Measurements from ENCODE around the gene TPPP. TPM values are rescaled to one million over a fixed set of nuclear protein-coding genes. Genes with fewer than 3 reads are reported as not detected.

Gene TPPP
- total RNA-seq, 1 donor from 2014 or later: 2.2 TPM

GRCh38 chr5:673161-673830, 19.9 kb downstream of the TPPP start:
- TF ChIP-seq CTCF (IDR thresholded peaks at IDR 0.05; ENCODE audit: insufficient read depth, low read depth, low read length): no peak
- no peak for TF ChIP-seq EZH2 (IDR thresholded peaks at IDR 0.05; ENCODE audit: insufficient read depth, low read length)
- Histone ChIP-seq H3K27ac (ENCODE audit: low read depth, low read length) (no peak overlapping the region), H3K9ac (ENCODE audit: low read length) (peak overlapping the region; percentile 73), H3K36me3 (ENCODE audit: insufficient read depth, low read length) (no peaks in the 10 kb centered on the region), H3K79me2 (ENCODE audit: insufficient read depth, low read length) (no peaks in the 10 kb centered on the region), H3K4me3 (ENCODE audit: insufficient read depth, low read depth, low read length) (no peak overlapping the region), H3K9me3 (ENCODE audit: insufficient read depth, low read depth, low read length) (no peaks in the 10 kb centered on the region), H3K4me1 (ENCODE audit: insufficient read depth, low read length) (peaks cover 21% of the 10 kb centered on the region), H2AFZ (ENCODE audit: low read depth, low read length) (no peak overlapping the region), H3K27me3 (ENCODE audit: insufficient read depth, low read length) (peaks cover 16% of the 10 kb centered on the region), H3K4me2 (ENCODE audit: low read length) (peak overlapping the region; percentile 38), H4K20me1 (ENCODE audit: insufficient read depth, low read length) (no peaks in the 10 kb centered on the region)
- H3K36me3 Mint-ChIP-seq (ENCODE audit: low read depth, unreplicated experiment): no peaks in the 10 kb centered on the region
- peaks cover 2% of the 10 kb centered on the region for H3K4me1 Mint-ChIP-seq (ENCODE audit: low read depth, unreplicated experiment)
- no peak overlapping the region for H3K4me3 Mint-ChIP-seq (ENCODE audit: unreplicated experiment)
- no peaks in the 10 kb centered on the region for H3K9me3 Mint-ChIP-seq (ENCODE audit: unreplicated experiment)
- H3K27me3 Mint-ChIP-seq (ENCODE audit: low read depth, unreplicated experiment): peaks cover 12% of the 10 kb centered on the region
- H3K27ac Mint-ChIP-seq (ENCODE audit: unreplicated experiment): peak overlapping the region; percentile 84
- DNase-seq (ENCODE audit: low read depth) (no peak), FAIRE-seq (no peak)

GRCh38 chr5:672329-673160, 20.6 kb downstream of the TPPP start:
- Histone ChIP-seq H3K27ac (ENCODE audit: low read depth, low read length) (peak overlapping the region; percentile 26), H3K79me2 (ENCODE audit: insufficient read depth, low read length) (no peaks in the 10 kb centered on the region), H3K4me1 (ENCODE audit: insufficient read depth, low read length) (peaks cover 21% of the 10 kb centered on the region), H3K4me2 (ENCODE audit: low read length) (peak overlapping the region; percentile 38), H3K9me3 (ENCODE audit: insufficient read depth, low read depth, low read length) (no peaks in the 10 kb centered on the region), H3K36me3 (ENCODE audit: insufficient read depth, low read length) (no peaks in the 10 kb centered on the region), H3K9ac (ENCODE audit: low read length) (peak overlapping the region; percentile 73), H3K4me3 (ENCODE audit: insufficient read depth, low read depth, low read length) (peak overlapping the region; percentile 15), H2AFZ (ENCODE audit: low read depth, low read length) (no peak overlapping the region), H4K20me1 (ENCODE audit: insufficient read depth, low read length) (no peaks in the 10 kb centered on the region), H3K27me3 (ENCODE audit: insufficient read depth, low read length) (peaks cover 16% of the 10 kb centered on the region)
- no peaks in the 10 kb centered on the region for H3K9me3 Mint-ChIP-seq (ENCODE audit: unreplicated experiment)
- FAIRE-seq (no peak), DNase-seq (ENCODE audit: low read depth) (peak; percentile 63)
- H3K27me3 Mint-ChIP-seq (ENCODE audit: low read depth, unreplicated experiment): peaks cover 11% of the 10 kb centered on the region
- peaks cover 2% of the 10 kb centered on the region for H3K4me1 Mint-ChIP-seq (ENCODE audit: low read depth, unreplicated experiment)
- no peak overlapping the region for H3K4me3 Mint-ChIP-seq (ENCODE audit: unreplicated experiment)
- TF ChIP-seq CTCF (IDR thresholded peaks at IDR 0.05; ENCODE audit: insufficient read depth, low read depth, low read length) (no peak), EZH2 (IDR thresholded peaks at IDR 0.05; ENCODE audit: insufficient read depth, low read length) (peak; percentile 17)
- peak overlapping the region; percentile 84 for H3K27ac Mint-ChIP-seq (ENCODE audit: unreplicated experiment)
- no peaks in the 10 kb centered on the region for H3K36me3 Mint-ChIP-seq (ENCODE audit: low read depth, unreplicated experiment)

Measured in astrocyte (in vitro differentiated cells and primary cell).